ENCODE data around the gene ABCA13. TPM values are rescaled to one million over a fixed set of nuclear protein-coding genes. Genes with fewer than 3 reads are reported as not detected.

Gene ABCA13
- polyA plus RNA-seq, 1 of the 3 experiments (the other 2 are of a cell fraction) = not detected

DNA sequence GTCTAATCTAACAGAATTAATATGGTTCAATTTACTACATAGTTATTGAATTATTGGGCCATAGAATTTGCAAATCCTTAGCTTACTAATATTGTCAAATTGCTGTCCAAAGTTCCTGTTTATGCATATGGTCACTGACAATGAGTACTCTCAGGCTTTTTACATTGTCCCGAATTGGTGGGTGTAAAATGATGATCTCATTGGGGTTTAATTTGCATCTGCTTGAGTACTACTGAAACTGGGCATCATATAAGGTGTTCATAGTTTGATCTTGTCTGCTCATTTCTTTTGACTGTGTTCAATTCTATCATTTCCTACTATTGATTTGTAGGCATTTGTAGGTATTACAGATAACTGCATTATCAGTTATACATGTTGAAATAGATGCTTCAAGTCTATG, 12.7 kb downstream of the ABCA13 start:
- no peak overlapping the region for H3K27ac ChIP-seq (ENCODE audit: low read depth in 2 of 2, low read length in 1 of 2)
- H3K36me3 ChIP-seq (replicated peaks in 1 of 2; ENCODE audit: control insufficient read depth in 1 of 2, insufficient read depth in 2 of 2, low read length in 1 of 2) = peaks cover 0 to 7% of the 10 kb centered on the region in 2 experiments
- peaks cover 6% of the 10 kb centered on the region; the same call in 1 of the 2 replicates for H3K27me3 ChIP-seq (ENCODE audit: insufficient read depth)
- no peaks in the 10 kb centered on the region; the same call in 1 of the 2 replicates for H3K9me2 ChIP-seq
- H4K20me1 ChIP-seq (ENCODE audit: insufficient read depth) = no peaks in the 10 kb centered on the region
- DNase-seq = no peak
- no peak for TF ChIP-seq EP300 (IDR thresholded peaks at IDR 0.05; ENCODE audit: borderline replicate concordance in 1 of 2, low read depth in 1 of 2, low read length in 1 of 2)
- TF ChIP-seq CHD2 (IDR thresholded peaks at IDR 0.05; ENCODE audit: low read length, partially characterized antibody) = no peak
- TF ChIP-seq GATA2 (CRISPR knock-in tag; IDR thresholded peaks at IDR 0.05) = no peak
- TF ChIP-seq JUND (IDR thresholded peaks at IDR 0.05) = no peak
- TF ChIP-seq GABPA (IDR thresholded peaks at IDR 0.05; ENCODE audit: low read depth) = no peak
- TF ChIP-seq SMC3 (IDR thresholded peaks at IDR 0.05; ENCODE audit: low read depth, low read length) = no peak
- TF ChIP-seq, protein P1, sequence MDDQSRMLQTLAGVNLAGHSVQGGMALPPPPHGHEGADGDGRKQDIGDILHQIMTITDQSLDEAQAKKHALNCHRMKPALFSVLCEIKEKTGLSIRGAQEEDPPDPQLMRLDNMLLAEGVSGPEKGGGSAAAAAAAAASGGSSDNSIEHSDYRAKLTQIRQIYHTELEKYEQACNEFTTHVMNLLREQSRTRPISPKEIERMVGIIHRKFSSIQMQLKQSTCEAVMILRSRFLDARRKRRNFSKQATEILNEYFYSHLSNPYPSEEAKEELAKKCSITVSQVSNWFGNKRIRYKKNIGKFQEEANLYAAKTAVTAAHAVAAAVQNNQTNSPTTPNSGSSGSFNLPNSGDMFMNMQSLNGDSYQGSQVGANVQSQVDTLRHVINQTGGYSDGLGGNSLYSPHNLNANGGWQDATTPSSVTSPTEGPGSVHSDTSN (IDR thresholded peaks at IDR 0.05) = no peak
- TF ChIP-seq MAX (IDR thresholded peaks at IDR 0.05; ENCODE audit: low read depth) = no peak
- no peak for TF ChIP-seq MEF2A (IDR thresholded peaks at IDR 0.05; ENCODE audit: borderline replicate concordance, low read depth)
- TF ChIP-seq, protein P2, sequence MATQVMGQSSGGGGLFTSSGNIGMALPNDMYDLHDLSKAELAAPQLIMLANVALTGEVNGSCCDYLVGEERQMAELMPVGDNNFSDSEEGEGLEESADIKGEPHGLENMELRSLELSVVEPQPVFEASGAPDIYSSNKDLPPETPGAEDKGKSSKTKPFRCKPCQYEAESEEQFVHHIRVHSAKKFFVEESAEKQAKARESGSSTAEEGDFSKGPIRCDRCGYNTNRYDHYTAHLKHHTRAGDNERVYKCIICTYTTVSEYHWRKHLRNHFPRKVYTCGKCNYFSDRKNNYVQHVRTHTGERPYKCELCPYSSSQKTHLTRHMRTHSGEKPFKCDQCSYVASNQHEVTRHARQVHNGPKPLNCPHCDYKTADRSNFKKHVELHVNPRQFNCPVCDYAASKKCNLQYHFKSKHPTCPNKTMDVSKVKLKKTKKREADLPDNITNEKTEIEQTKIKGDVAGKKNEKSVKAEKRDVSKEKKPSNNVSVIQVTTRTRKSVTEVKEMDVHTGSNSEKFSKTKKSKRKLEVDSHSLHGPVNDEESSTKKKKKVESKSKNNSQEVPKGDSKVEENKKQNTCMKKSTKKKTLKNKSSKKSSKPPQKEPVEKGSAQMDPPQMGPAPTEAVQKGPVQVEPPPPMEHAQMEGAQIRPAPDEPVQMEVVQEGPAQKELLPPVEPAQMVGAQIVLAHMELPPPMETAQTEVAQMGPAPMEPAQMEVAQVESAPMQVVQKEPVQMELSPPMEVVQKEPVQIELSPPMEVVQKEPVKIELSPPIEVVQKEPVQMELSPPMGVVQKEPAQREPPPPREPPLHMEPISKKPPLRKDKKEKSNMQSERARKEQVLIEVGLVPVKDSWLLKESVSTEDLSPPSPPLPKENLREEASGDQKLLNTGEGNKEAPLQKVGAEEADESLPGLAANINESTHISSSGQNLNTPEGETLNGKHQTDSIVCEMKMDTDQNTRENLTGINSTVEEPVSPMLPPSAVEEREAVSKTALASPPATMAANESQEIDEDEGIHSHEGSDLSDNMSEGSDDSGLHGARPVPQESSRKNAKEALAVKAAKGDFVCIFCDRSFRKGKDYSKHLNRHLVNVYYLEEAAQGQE (IDR thresholded peaks at IDR 0.05; ENCODE audit: low read depth, low read length) = no peak
- TF ChIP-seq ELF1 (IDR thresholded peaks at IDR 0.05) = no peak
- no peak for TF ChIP-seq FOXM1 (IDR thresholded peaks at IDR 0.05; ENCODE audit: low read depth)
- TF ChIP-seq FOXJ3 (CRISPR knock-in tag; IDR thresholded peaks at IDR 0.05) = no peak
- TF ChIP-seq RXRA (IDR thresholded peaks at IDR 0.05; ENCODE audit: borderline replicate concordance, low read depth) = no peak
- no peak for TF ChIP-seq POLR2AphosphoS5 (IDR thresholded peaks at IDR 0.05; ENCODE audit: low read depth, low read length)
- no peak for TF ChIP-seq YY1 (IDR thresholded peaks at IDR 0.05; ENCODE audit: low read depth)
- no peak for TF ChIP-seq USF2 (IDR thresholded peaks at IDR 0.05; ENCODE audit: borderline replicate concordance, low read depth, low read length)
- TF ChIP-seq SIN3A (IDR thresholded peaks at IDR 0.05; ENCODE audit: borderline replicate concordance, low read depth, low read length) = no peak
- 6% methylated on average over 1 of the region's 1 CpG for whole genome bisulfite sequencing (ENCODE audit: low lambda C conversion rate)
- no peak overlapping the region for H2AFZ ChIP-seq (ENCODE audit: low read depth)
- no peak overlapping the region for H3K4me2 ChIP-seq
- peaks cover 9% of the 10 kb centered on the region; the same call in 1 of the 2 replicates for H3K9me3 ChIP-seq
- H3K4me3 ChIP-seq (ENCODE audit: low read depth in 2 of 2, low read length in 1 of 2) = no peak overlapping the region
- no peak overlapping the region for H3K9ac ChIP-seq
- ChIA-PET CTCF (interaction anchor here (1.2 kb wide), 1 partner anchor 74 kb away, joined by 3 read pairs; no protein-coding TSS in a partner anchor), POLR2A (no interaction called here)
- H3K4me1 ChIP-seq (ENCODE audit: control insufficient read depth in 1 of 2, insufficient read depth in 2 of 2, low read depth in 1 of 2, low read length in 1 of 2) = peaks cover 0 to 20% of the 10 kb centered on the region in 2 experiments; a peak in 1 of 4 replicates
- H3K79me2 ChIP-seq (ENCODE audit: insufficient read depth) = no peaks in the 10 kb centered on the region
- peaks cover 10% of the 10 kb centered on the region for H3F3A ChIP-seq (replicated peaks; ENCODE audit: insufficient read depth)
